MM.1S (cell line): Measurements from ENCODE around the gene ANP32A.

Experiments used
- DNase-seq: peaks from one replicate; pipeline ENCODE4 v3.0.0-alpha.2; 2015
- H2AFZ ChIP-seq: fragments of 300-600 bp; sonication (generic); 2 replicates; pipeline ENCODE4 v1.6.0; 2016; ENCODE audit warnings: antibody characterized with exemption, low read length
- H3F3A ChIP-seq: fragments of 300-600 bp; sonication (generic); 2 replicates; pipeline ENCODE4 v1.6.1; 2016; ENCODE audit warnings: mild to moderate bottlenecking, antibody characterized with exemption, low read length, moderate library complexity, mixed read lengths; ENCODE audit not compliant: insufficient read depth
- H3K27ac ChIP-seq: fragments of 300-600 bp; sonication (generic); 2 replicates; pipeline ENCODE4 v1.5.1; 2016; ENCODE audit warnings: mild to moderate bottlenecking, low read length
- H3K27me3 ChIP-seq: fragments of 300-600 bp; sonication (generic); replicated peaks from 2 replicates; pipeline ENCODE4 v1.6.0; 2016; ENCODE audit warnings: low read length; ENCODE audit not compliant: insufficient read depth
- H3K36me3 ChIP-seq: fragments of 300-600 bp; sonication (generic); replicated peaks from 2 replicates; pipeline ENCODE4 v1.6.1; 2016; ENCODE audit warnings: mild to moderate bottlenecking, low read length, mixed read lengths; ENCODE audit not compliant: insufficient read depth
- H3K4me1 ChIP-seq: fragments of 300-600 bp; sonication (generic); 2 replicates; pipeline ENCODE4 v1.6.1; 2016; ENCODE audit warnings: low read length, mixed read lengths
- H3K4me2 ChIP-seq: fragments of 300-600 bp; sonication (generic); 2 replicates; pipeline ENCODE4 v1.6.0; 2016; ENCODE audit warnings: low read depth, low read length
- H3K4me3 ChIP-seq: fragments of 300-600 bp; sonication (generic); 2 replicates; pipeline ENCODE4 v1.5.1; 2016; ENCODE audit warnings: low read length, mixed read lengths
- H3K79me2 ChIP-seq: fragments of 300-600 bp; sonication (generic); 2 replicates; pipeline ENCODE4 v1.6.1; 2016; ENCODE audit warnings: mixed run types, low read length, mixed read lengths
- H3K9ac ChIP-seq: fragments of 300-600 bp; sonication (generic); 2 replicates; pipeline ENCODE4 v1.6.1; 2016; ENCODE audit warnings: low read length, mixed read lengths
- H3K9me2 ChIP-seq: fragments of 300-600 bp; sonication (generic); replicated peaks from 2 replicates; pipeline ENCODE4 v1.6.1; 2016; ENCODE audit warnings: mild to moderate bottlenecking, low read length, mixed read lengths; ENCODE audit not compliant: insufficient read depth
- H3K9me3 ChIP-seq: fragments of 300-600 bp; sonication (generic); replicated peaks from 2 replicates; pipeline ENCODE4 v1.6.1; 2016; ENCODE audit warnings: mild to moderate bottlenecking, low read length, mixed read lengths; ENCODE audit not compliant: insufficient read depth
- H4K20me1 ChIP-seq: fragments of 300-600 bp; sonication (generic); 2 replicates; pipeline ENCODE4 v1.6.1; 2016; ENCODE audit warnings: mild to moderate bottlenecking, low read length, moderate library complexity, mixed read lengths; ENCODE audit not compliant: insufficient read depth
- CTCF ChIP-seq: fragments of 300-600 bp; sonication (generic); IDR thresholded peaks from 2 replicates; pipeline ENCODE4 v1.5.1; 2016; ENCODE audit warnings: antibody characterized with exemption, low read length, mixed read lengths
- EZH2 ChIP-seq: fragments of 300-600 bp; sonication (generic); optimal IDR thresholded peaks from 2 replicates; pipeline ENCODE3; 2017; ENCODE audit warnings: low read depth, mild to moderate bottlenecking, antibody characterized with exemption, low read length, mixed read lengths
- EZH2phosphoT487 ChIP-seq: fragments of 300-600 bp; sonication (generic); IDR thresholded peaks from 2 replicates; pipeline ENCODE4 v1.6.1; 2018; ENCODE audit warnings: antibody characterized with exemption, low read length

Gene ANP32A

GRCh38 chr15:68818769-68819494 lies 1.8 kb downstream of the ANP32A start:
- DNase-seq = peak; percentile 27
- Histone ChIP-seq H3K27ac (peak overlapping the region; percentile 86), H3K79me2 (peaks cover 87% of the 10 kb centered on the region), H3K27me3 (no peaks in the 10 kb centered on the region), H4K20me1 (peaks cover 22% of the 10 kb centered on the region), H3K9me3 (no peaks in the 10 kb centered on the region), H3K9me2 (no peaks in the 10 kb centered on the region), H3K9ac (peak overlapping the region; percentile 92), H3K36me3 (peaks cover 6% of the 10 kb centered on the region; the same call in 1 of the 2 replicates), H3F3A (peaks cover 9% of the 10 kb centered on the region; the same call in 1 of the 2 replicates), H3K4me1 (peaks cover 25% of the 10 kb centered on the region), H3K4me3 (peak overlapping the region; percentile 90), H3K4me2 (peak overlapping the region; percentile 57), H2AFZ (peak overlapping the region; percentile 63; the same call in 1 of the 2 replicates)
- TF ChIP-seq EZH2 = no peak
- no peak for TF ChIP-seq EZH2phosphoT487
- no peak for TF ChIP-seq CTCF

- Histone ChIP-seq H3K27ac (peak overlapping the region; percentile 86), H3K79me2 (peaks cover 94% of the 10 kb centered on the region)
Observed at GRCh38 chr15:68818066-68818768, 2.5 kb downstream of the ANP32A start.

GRCh38 chr15:68817304-68818065 lies 3.2 kb downstream of the ANP32A start:
- H3K36me3 ChIP-seq = peaks cover 6% of the 10 kb centered on the region; the same call in 1 of the 2 replicates
- H3K4me1 ChIP-seq = peaks cover 21% of the 10 kb centered on the region
- peaks cover 28% of the 10 kb centered on the region for H4K20me1 ChIP-seq
- no peaks in the 10 kb centered on the region for H3K9me3 ChIP-seq
- peak overlapping the region; percentile 92 for H3K9ac ChIP-seq
- DNase-seq = peak; percentile 84
- H3K4me3 ChIP-seq = peak overlapping the region; percentile 75
- H3F3A ChIP-seq = peaks cover 9% of the 10 kb centered on the region; the same call in 1 of the 2 replicates
- peak overlapping the region; percentile 86 for H3K27ac ChIP-seq
- H2AFZ ChIP-seq = peak overlapping the region; percentile 30
- H3K4me2 ChIP-seq = peak overlapping the region; percentile 87
- H3K9me2 ChIP-seq = no peaks in the 10 kb centered on the region
- H3K79me2 ChIP-seq = peaks cover 97% of the 10 kb centered on the region
- no peaks in the 10 kb centered on the region for H3K27me3 ChIP-seq
- TF ChIP-seq EZH2phosphoT487 (no peak), CTCF (no peak), EZH2 (no peak)

More at GRCh38 chr15:68818066-68818768, 2.5 kb downstream of the ANP32A start:
- Histone ChIP-seq H3F3A (peaks cover 9% of the 10 kb centered on the region; the same call in 1 of the 2 replicates), H3K4me3 (peak overlapping the region; percentile 90), H4K20me1 (peaks cover 22% of the 10 kb centered on the region), H3K9me3 (no peaks in the 10 kb centered on the region), H2AFZ (no peak overlapping the region), H3K9me2 (no peaks in the 10 kb centered on the region), H3K4me1 (peaks cover 25% of the 10 kb centered on the region), H3K27me3 (no peaks in the 10 kb centered on the region), H3K9ac (peak overlapping the region; percentile 92), H3K4me2 (peak overlapping the region; percentile 60; the same call in 1 of the 2 replicates), H3K36me3 (peaks cover 6% of the 10 kb centered on the region; the same call in 1 of the 2 replicates)
- DNase-seq = peak; percentile 57
- TF ChIP-seq EZH2phosphoT487 = no peak
- no peak for TF ChIP-seq EZH2
